NB4 (cell line): Measurements from ENCODE around the gene SEL1L3.

ENCODE experiments used
- CTCF ChIP-seq: IDR thresholded peaks from one replicate; pipeline ENCODE4 v1.5.1; 2012; ENCODE audit warnings: low read depth, low read length
- POLR2A ChIP-seq: IDR thresholded peaks from 2 replicates; pipeline ENCODE4 v1.6.1; 2011; ENCODE audit warnings: mild to moderate bottlenecking; ENCODE audit not compliant: insufficient read length; ENCODE audit errors: extremely low read depth

- TF ChIP-seq CTCF = no peak
- no peak for TF ChIP-seq POLR2A
Observed at GRCh38 chr4:25750874-25751273, 111.9 kb downstream of the SEL1L3 start.
